HUES48 (cell line): ENCODE measurements around the gene GIPC1.
A peak's percentile ranks its signal among the peaks of the same experiment; 100 is the strongest.

Experiments used
- H3K27ac ChIP-seq: one replicate; pipeline ENCODE4 v1.7.0; 2013; ENCODE audit warnings: low read depth, low read length, inconsistent platforms
- H3K27me3 ChIP-seq: 2 replicates; pipeline ENCODE4 v1.6.1; 2013; ENCODE audit warnings: mild to moderate bottlenecking, low read length; ENCODE audit not compliant: control insufficient read depth, insufficient read depth
- H3K36me3 ChIP-seq: 2 replicates; pipeline ENCODE4 v1.6.1; 2013; ENCODE audit warnings: low read length; ENCODE audit not compliant: control insufficient read depth, insufficient read depth
- H3K4me1 ChIP-seq: 2 replicates; pipeline ENCODE4 v1.6.1; 2013; ENCODE audit warnings: mild to moderate bottlenecking, low read length; ENCODE audit not compliant: control insufficient read depth, insufficient read depth
- H3K4me3 ChIP-seq: 2 replicates; pipeline ENCODE4 v1.5.1; 2013; ENCODE audit warnings: mild to moderate bottlenecking, low read depth, low read length
- H3K9ac ChIP-seq: 2 replicates; pipeline ENCODE4 v1.6.1; 2013; ENCODE audit warnings: mild to moderate bottlenecking, low read depth, low read length, moderate library complexity
- H3K9me3 ChIP-seq: 2 replicates; pipeline ENCODE4 v1.6.1; 2013; ENCODE audit warnings: low read length; ENCODE audit not compliant: control insufficient read depth, insufficient read depth

The GIPC1 gene

GRCh38 chr19:14530506-14530905 is 34.6 kb upstream of the GIPC1 start:
- Histone ChIP-seq H3K27me3 (no peaks in the 10 kb centered on the region), H3K9me3 (no peaks in the 10 kb centered on the region), H3K4me3 (peak overlapping the region; percentile 89), H3K4me1 (no peaks in the 10 kb centered on the region), H3K9ac (no peak overlapping the region), H3K36me3 (no peaks in the 10 kb centered on the region), H3K27ac (no peak overlapping the region)

GRCh38 chr19:14530005-14530348 is 34.0 kb upstream of the GIPC1 start:
- H3K9ac ChIP-seq = peak overlapping the region; percentile 70
- H3K27me3 ChIP-seq = no peaks in the 10 kb centered on the region
- no peaks in the 10 kb centered on the region for H3K36me3 ChIP-seq
- H3K9me3 ChIP-seq = no peaks in the 10 kb centered on the region
- peak overlapping the region; percentile 89 for H3K4me3 ChIP-seq
- H3K27ac ChIP-seq = peak overlapping the region; percentile 80
- H3K4me1 ChIP-seq = no peaks in the 10 kb centered on the region

- H3K4me1 ChIP-seq = no peaks in the 10 kb centered on the region
- peak within 1 kb of the TSS; percentile 70 for H3K9ac ChIP-seq
- H3K4me3 ChIP-seq = peak within 1 kb of the TSS; percentile 89
- H3K9me3 ChIP-seq = no peaks in the 10 kb centered on the region
- H3K36me3 ChIP-seq = no peaks in the 10 kb centered on the region
- no peaks in the 10 kb centered on the region for H3K27me3 ChIP-seq
- H3K27ac ChIP-seq = peak within 1 kb of the TSS; percentile 80
These were observed 33.5 kb upstream of the GIPC1 start, which contains the start of gene TECR for GRCh38 chr19:14529254-14530004. Gene TECR (plus strand): TSS chr19:14529594. CDS start chr19:14529697, 103 bp downstream.

GRCh38 chr19:14528419-14529253 is 32.7 kb upstream of the GIPC1 start:
- Histone ChIP-seq H3K36me3 (no peaks in the 10 kb centered on the region), H3K4me1 (no peaks in the 10 kb centered on the region), H3K27me3 (no peaks in the 10 kb centered on the region), H3K9me3 (no peaks in the 10 kb centered on the region), H3K27ac (no peak overlapping the region), H3K4me3 (peak overlapping the region; percentile 67), H3K9ac (no peak overlapping the region)

GRCh38 chr19:14526423-14526822 is 30.5 kb upstream of the GIPC1 start:
- Histone ChIP-seq H3K36me3 (no peaks in the 10 kb centered on the region), H3K4me3 (no peak overlapping the region), H3K9me3 (no peaks in the 10 kb centered on the region), H3K4me1 (no peaks in the 10 kb centered on the region), H3K9ac (no peak overlapping the region), H3K27ac (no peak overlapping the region), H3K27me3 (no peaks in the 10 kb centered on the region)

GRCh38 chr19:14525729-14526128 is 29.8 kb upstream of the GIPC1 start:
- no peak overlapping the region for H3K27ac ChIP-seq
- no peak overlapping the region for H3K9ac ChIP-seq
- no peaks in the 10 kb centered on the region for H3K4me1 ChIP-seq
- no peak overlapping the region for H3K4me3 ChIP-seq
- no peaks in the 10 kb centered on the region for H3K9me3 ChIP-seq
- no peaks in the 10 kb centered on the region for H3K27me3 ChIP-seq
- H3K36me3 ChIP-seq = no peaks in the 10 kb centered on the region

GRCh38 chr19:14520543-14520942 is 24.6 kb upstream of the GIPC1 start:
- peak overlapping the region; percentile 70 for H3K27ac ChIP-seq
- no peaks in the 10 kb centered on the region for H3K27me3 ChIP-seq
- H3K9ac ChIP-seq = no peak overlapping the region
- H3K9me3 ChIP-seq = no peaks in the 10 kb centered on the region
- H3K4me1 ChIP-seq = peaks cover 17% of the 10 kb centered on the region; the same call in 1 of the 2 replicates
- peaks cover 13% of the 10 kb centered on the region for H3K36me3 ChIP-seq
- H3K4me3 ChIP-seq = no peak overlapping the region

- H3K27me3 ChIP-seq = no peaks in the 10 kb centered on the region
- H3K9me3 ChIP-seq = no peaks in the 10 kb centered on the region
- H3K27ac ChIP-seq = peak overlapping the region; percentile 70
- H3K9ac ChIP-seq = no peak overlapping the region
- peaks cover 17% of the 10 kb centered on the region; the same call in 1 of the 2 replicates for H3K4me1 ChIP-seq
- H3K36me3 ChIP-seq = peaks cover 19% of the 10 kb centered on the region
- no peak overlapping the region for H3K4me3 ChIP-seq
These were observed 24.0 kb upstream of the GIPC1 start for GRCh38 chr19:14519860-14520407.

- Histone ChIP-seq H3K27me3 (no peaks in the 10 kb centered on the region), H3K4me1 (peaks cover 17% of the 10 kb centered on the region; the same call in 1 of the 2 replicates), H3K27ac (peak overlapping the region; percentile 70), H3K9me3 (no peaks in the 10 kb centered on the region), H3K36me3 (peaks cover 25% of the 10 kb centered on the region), H3K9ac (no peak overlapping the region), H3K4me3 (no peak overlapping the region)
These were observed 23.4 kb upstream of the GIPC1 start for GRCh38 chr19:14519245-14519859.

GRCh38 chr19:14517840-14518505 is 22.0 kb upstream of the GIPC1 start, which contains the start of gene DNAJB1:
Gene DNAJB1 (minus strand): TSS chr19:14518397. CDS start chr19:14518349, 48 bp downstream.
- Histone ChIP-seq H3K4me3 (peak within 1 kb of the TSS; percentile 94), H3K27me3 (no peaks in the 10 kb centered on the region), H3K36me3 (peaks cover 29% of the 10 kb centered on the region), H3K27ac (peak within 1 kb of the TSS; percentile 93), H3K9me3 (no peaks in the 10 kb centered on the region), H3K4me1 (peaks cover 17% of the 10 kb centered on the region; the same call in 1 of the 2 replicates), H3K9ac (peak within 1 kb of the TSS; percentile 85)
